Measurements from ENCODE around the gene PGBD5.

PGBD5 gene

GRCh38 chr1:230326971-230327891, 98.9 kb downstream of the PGBD5 start:
- H2AK5ac ChIP-seq (ENCODE audit: low read depth, low read length) = peak overlapping the region; percentile 14
- no peaks in the 10 kb centered on the region for H3K79me1 ChIP-seq (ENCODE audit: low read depth, low read length)
- H4K91ac ChIP-seq (ENCODE audit: low read depth, low read length, poor library complexity) = no peak overlapping the region
- no peak overlapping the region for H2BK5ac ChIP-seq (ENCODE audit: low read length)
- H2BK120ac ChIP-seq (ENCODE audit: low read depth, low read length) = no peak overlapping the region
- H2BK12ac ChIP-seq (ENCODE audit: low read length) = no peak overlapping the region
- peaks cover 0 to 3% of the 10 kb centered on the region in 2 donors for H3K4me1 ChIP-seq (ENCODE audit: control insufficient read depth in 2 of 2, insufficient read depth in 1 of 2, low read depth in 1 of 2, low read length in 2 of 2)
- no peak overlapping the region for H3K14ac ChIP-seq (ENCODE audit: low read length)
- H3K9me3 ChIP-seq (replicated peaks in 1 of 2; ENCODE audit: control insufficient read depth in 2 of 2, insufficient read depth in 1 of 2, low read depth in 1 of 2, low read length in 2 of 2) = no peaks in the 10 kb centered on the region
- no peak overlapping the region for H3K4ac ChIP-seq (ENCODE audit: low read length)
- no peak for DNase-seq (ENCODE audit: low spot score)
- peaks cover 5 to 56% of the 10 kb centered on the region in 2 donors for H3K36me3 ChIP-seq (replicated peaks in 1 of 2; ENCODE audit: control insufficient read depth in 2 of 2, insufficient read depth in 2 of 2, low read length in 2 of 2)
- no peak overlapping the region for H3K27ac ChIP-seq (replicated peaks; ENCODE audit: low read length)
- H3K4me2 ChIP-seq (ENCODE audit: insufficient read depth, low read length, poor library complexity, severe bottlenecking) = no peak overlapping the region
- no peak overlapping the region for H3K4me3 ChIP-seq (ENCODE audit: low read length in 2 of 2)
- no peaks in the 10 kb centered on the region for H3K27me3 ChIP-seq (ENCODE audit: control insufficient read depth in 3 of 3, insufficient read depth in 3 of 3, low read depth in 1 of 3, low read length in 3 of 3)
- no peak overlapping the region for H2AFZ ChIP-seq (ENCODE audit: low read length)
- WGBS, 2 donors (ENCODE audit: extremely low coverage in 2 of 2, insufficient read length in 2 of 2, insufficient replicate concordance in 1 of 2) = no CpG with 5 or more reads among the region's 31 CpGs
- peak overlapping the region; percentile 32 for H3K18ac ChIP-seq (ENCODE audit: low read length)
- H3K23ac ChIP-seq (ENCODE audit: low read depth, low read length, poor library complexity) = no peak overlapping the region
- H2BK15ac ChIP-seq (ENCODE audit: low read length) = no peak overlapping the region
- no peak overlapping the region for H4K8ac ChIP-seq (ENCODE audit: low read depth, low read length)
- H3K9ac ChIP-seq (ENCODE audit: low read depth, low read length, poor library complexity) = no peak overlapping the region

GRCh38 chr1:230323686-230324085, 102.4 kb downstream of the PGBD5 start:
- DNase-seq (ENCODE audit: low spot score) = no peak
- H2AFZ ChIP-seq (ENCODE audit: low read length) = no peak overlapping the region
- no CpG with 5 or more reads among the region's 9 CpGs for WGBS, 2 donors (ENCODE audit: extremely low coverage in 2 of 2, insufficient read length in 2 of 2, insufficient replicate concordance in 1 of 2)
- no peak overlapping the region for H4K8ac ChIP-seq (ENCODE audit: low read depth, low read length)
- H2BK15ac ChIP-seq (ENCODE audit: low read length) = no peak overlapping the region
- no peak overlapping the region for H2BK120ac ChIP-seq (ENCODE audit: low read depth, low read length)
- no peak overlapping the region for H3K14ac ChIP-seq (ENCODE audit: low read length)
- H4K91ac ChIP-seq (ENCODE audit: low read depth, low read length, poor library complexity) = no peak overlapping the region
- no peak overlapping the region for H2AK5ac ChIP-seq (ENCODE audit: low read depth, low read length)
- no peak overlapping the region for H3K4me3 ChIP-seq (ENCODE audit: low read length in 2 of 2)
- H3K4ac ChIP-seq (ENCODE audit: low read length) = no peak overlapping the region
- peaks cover 5 to 66% of the 10 kb centered on the region in 2 donors for H3K36me3 ChIP-seq (replicated peaks in 1 of 2; ENCODE audit: control insufficient read depth in 2 of 2, insufficient read depth in 2 of 2, low read length in 2 of 2)
- no peak overlapping the region for H3K4me2 ChIP-seq (ENCODE audit: insufficient read depth, low read length, poor library complexity, severe bottlenecking)
- no peaks in the 10 kb centered on the region for H3K27me3 ChIP-seq (ENCODE audit: control insufficient read depth in 3 of 3, insufficient read depth in 3 of 3, low read depth in 1 of 3, low read length in 3 of 3)
- H3K23ac ChIP-seq (ENCODE audit: low read depth, low read length, poor library complexity) = no peak overlapping the region
- H2BK12ac ChIP-seq (ENCODE audit: low read length) = no peak overlapping the region
- H3K4me1 ChIP-seq (ENCODE audit: control insufficient read depth in 2 of 2, insufficient read depth in 1 of 2, low read depth in 1 of 2, low read length in 2 of 2) = no peaks in the 10 kb centered on the region
- no peak overlapping the region for H3K18ac ChIP-seq (ENCODE audit: low read length)
- H3K9ac ChIP-seq (ENCODE audit: low read depth, low read length, poor library complexity) = no peak overlapping the region
- H3K79me1 ChIP-seq (ENCODE audit: low read depth, low read length) = no peaks in the 10 kb centered on the region
- H2BK5ac ChIP-seq (ENCODE audit: low read length) = no peak overlapping the region
- no peak overlapping the region for H3K27ac ChIP-seq (replicated peaks; ENCODE audit: low read length)
- H3K9me3 ChIP-seq (replicated peaks in 1 of 2; ENCODE audit: control insufficient read depth in 2 of 2, insufficient read depth in 1 of 2, low read depth in 1 of 2, low read length in 2 of 2) = peaks cover 0 to 1% of the 10 kb centered on the region in 2 donors

GRCh38 chr1:230322967-230323547, 103.1 kb downstream of the PGBD5 start:
- no CpG with 5 or more reads among the region's 23 CpGs for WGBS, 2 donors (ENCODE audit: extremely low coverage in 2 of 2, insufficient read length in 2 of 2, insufficient replicate concordance in 1 of 2)

GRCh38 chr1:230322421-230322756, 103.7 kb downstream of the PGBD5 start:
- no CpG with 5 or more reads among the region's 15 CpGs for WGBS, 2 donors (ENCODE audit: extremely low coverage in 2 of 2, insufficient read length in 2 of 2, insufficient replicate concordance in 1 of 2)
- Histone ChIP-seq H2AFZ (ENCODE audit: low read length) (no peak overlapping the region), H2BK12ac (ENCODE audit: low read length) (no peak overlapping the region), H4K8ac (ENCODE audit: low read depth, low read length) (no peak overlapping the region), H2AK5ac (ENCODE audit: low read depth, low read length) (no peak overlapping the region), H3K9me3 (replicated peaks in 1 of 2; ENCODE audit: control insufficient read depth in 2 of 2, insufficient read depth in 1 of 2, low read depth in 1 of 2, low read length in 2 of 2) (peaks cover 0 to 1% of the 10 kb centered on the region in 2 donors), H3K4me3 (ENCODE audit: low read length in 2 of 2) (no peak overlapping the region), H3K9ac (ENCODE audit: low read depth, low read length, poor library complexity) (no peak overlapping the region), H3K27me3 (ENCODE audit: control insufficient read depth in 3 of 3, insufficient read depth in 3 of 3, low read depth in 1 of 3, low read length in 3 of 3) (no peaks in the 10 kb centered on the region), H2BK120ac (ENCODE audit: low read depth, low read length) (no peak overlapping the region), H3K18ac (ENCODE audit: low read length) (no peak overlapping the region), H3K27ac (replicated peaks; ENCODE audit: low read length) (no peak overlapping the region), H4K91ac (ENCODE audit: low read depth, low read length, poor library complexity) (no peak overlapping the region), H2BK15ac (ENCODE audit: low read length) (no peak overlapping the region), H3K14ac (ENCODE audit: low read length) (no peak overlapping the region), H3K4me2 (ENCODE audit: insufficient read depth, low read length, poor library complexity, severe bottlenecking) (no peak overlapping the region), H3K79me1 (ENCODE audit: low read depth, low read length) (no peaks in the 10 kb centered on the region), H3K4ac (ENCODE audit: low read length) (no peak overlapping the region), H2BK5ac (ENCODE audit: low read length) (no peak overlapping the region), H3K23ac (ENCODE audit: low read depth, low read length, poor library complexity) (no peak overlapping the region), H3K4me1 (ENCODE audit: control insufficient read depth in 2 of 2, insufficient read depth in 1 of 2, low read depth in 1 of 2, low read length in 2 of 2) (no peaks in the 10 kb centered on the region), H3K36me3 (replicated peaks in 1 of 2; ENCODE audit: control insufficient read depth in 2 of 2, insufficient read depth in 2 of 2, low read length in 2 of 2) (peaks cover 5 to 66% of the 10 kb centered on the region in 2 donors)
- DNase-seq (ENCODE audit: low spot score) = no peak

More at GRCh38 chr1:230322967-230323547, 103.1 kb downstream of the PGBD5 start:
- Histone ChIP-seq H3K4me3 (ENCODE audit: low read length in 2 of 2) (no peak overlapping the region), H3K36me3 (replicated peaks in 1 of 2; ENCODE audit: control insufficient read depth in 2 of 2, insufficient read depth in 2 of 2, low read length in 2 of 2) (peaks cover 5 to 66% of the 10 kb centered on the region in 2 donors), H3K4me2 (ENCODE audit: insufficient read depth, low read length, poor library complexity, severe bottlenecking) (no peak overlapping the region), H3K27me3 (ENCODE audit: control insufficient read depth in 3 of 3, insufficient read depth in 3 of 3, low read depth in 1 of 3, low read length in 3 of 3) (no peaks in the 10 kb centered on the region), H2AFZ (ENCODE audit: low read length) (no peak overlapping the region), H2BK120ac (ENCODE audit: low read depth, low read length) (no peak overlapping the region), H3K27ac (replicated peaks; ENCODE audit: low read length) (no peak overlapping the region), H4K91ac (ENCODE audit: low read depth, low read length, poor library complexity) (no peak overlapping the region), H3K18ac (ENCODE audit: low read length) (no peak overlapping the region), H3K9me3 (replicated peaks in 1 of 2; ENCODE audit: control insufficient read depth in 2 of 2, insufficient read depth in 1 of 2, low read depth in 1 of 2, low read length in 2 of 2) (peaks cover 0 to 1% of the 10 kb centered on the region in 2 donors), H2AK5ac (ENCODE audit: low read depth, low read length) (no peak overlapping the region), H2BK15ac (ENCODE audit: low read length) (no peak overlapping the region), H3K4me1 (ENCODE audit: control insufficient read depth in 2 of 2, insufficient read depth in 1 of 2, low read depth in 1 of 2, low read length in 2 of 2) (no peaks in the 10 kb centered on the region), H3K14ac (ENCODE audit: low read length) (no peak overlapping the region), H3K79me1 (ENCODE audit: low read depth, low read length) (no peaks in the 10 kb centered on the region), H4K8ac (ENCODE audit: low read depth, low read length) (no peak overlapping the region), H3K9ac (ENCODE audit: low read depth, low read length, poor library complexity) (no peak overlapping the region), H3K4ac (ENCODE audit: low read length) (no peak overlapping the region), H3K23ac (ENCODE audit: low read depth, low read length, poor library complexity) (no peak overlapping the region), H2BK5ac (ENCODE audit: low read length) (no peak overlapping the region), H2BK12ac (ENCODE audit: low read length) (peak overlapping the region; percentile 14)
- DNase-seq (ENCODE audit: low spot score) = no peak
